NCI-H187 treated with DMSO at 0.1 percent for 48 hours (cell line): ENCODE measurements around the gene LY9.

ENCODE experiments used
- DNase-seq: peaks from one replicate; lab custom pipeline; 2025; lab: John Stamatoyannopoulos, UW

LY9 gene

GRCh38 chr1:160795951-160796383, at the start of gene LY9:
LY9 (plus strand) TSS chr1:160796174; CDS start chr1:160796188, 14 bp downstream.
- DNase-seq, result no peak

- DNase-seq, result no peak
Measured at GRCh38 chr1:160746836-160747500, 49.0 kb upstream of the LY9 start.

GRCh38 chr1:160747717-160748116, 48.3 kb upstream of the LY9 start:
- DNase-seq, result no peak

- DNase-seq, result no peak
Measured at GRCh38 chr1:160748181-160748877, 47.6 kb upstream of the LY9 start.

GRCh38 chr1:160748878-160749269, 47.1 kb upstream of the LY9 start:
- DNase-seq, result no peak

- no peak for DNase-seq
Measured at GRCh38 chr1:160750608-160751007, 45.4 kb upstream of the LY9 start.

- DNase-seq, result no peak
Measured at GRCh38 chr1:160752406-160752805, 43.6 kb upstream of the LY9 start.

GRCh38 chr1:160752924-160753323, 43.0 kb upstream of the LY9 start:
- DNase-seq, result no peak

GRCh38 chr1:160753594-160753993, 42.4 kb upstream of the LY9 start:
- DNase-seq, result no peak

GRCh38 chr1:160755461-160755860, 40.5 kb upstream of the LY9 start:
- DNase-seq, result no peak

GRCh38 chr1:160755911-160756848, 39.8 kb upstream of the LY9 start:
- no peak for DNase-seq

GRCh38 chr1:160756849-160757201, 39.1 kb upstream of the LY9 start:
- no peak for DNase-seq

GRCh38 chr1:160758521-160758920, 37.5 kb upstream of the LY9 start:
- no peak for DNase-seq

GRCh38 chr1:160759740-160760139, 36.2 kb upstream of the LY9 start:
- no peak for DNase-seq

GRCh38 chr1:160761046-160761445, 34.9 kb upstream of the LY9 start:
- no peak for DNase-seq

- DNase-seq, result no peak
Measured at GRCh38 chr1:160761886-160762285, 34.1 kb upstream of the LY9 start.

- no peak for DNase-seq
Measured at GRCh38 chr1:160763993-160764392, 32.0 kb upstream of the LY9 start.

- DNase-seq, result no peak
Measured at GRCh38 chr1:160767395-160768294, 28.3 kb upstream of the LY9 start.

GRCh38 chr1:160768295-160768657, 27.7 kb upstream of the LY9 start:
- no peak for DNase-seq

GRCh38 chr1:160772331-160772730, 23.6 kb upstream of the LY9 start:
- DNase-seq, result no peak

GRCh38 chr1:160773093-160773492, 22.9 kb upstream of the LY9 start:
- DNase-seq, result no peak
